Testis (tissue), 3 donors: ENCODE measurements around the gene NIT1. TPM values are rescaled to one million over a fixed set of nuclear protein-coding genes. Genes with fewer than 3 reads are reported as not detected.
A peak's percentile ranks its signal among the peaks of the same experiment; 100 is the strongest.

Experiments used
- DNase-seq: peaks from one replicate; pipeline ENCODE4 v3.0.0-alpha.2; 2019
- H3K27ac ChIP-seq, 2 donors: fragments of 200-600 bp; sonication (generic); one replicate each; pipeline ENCODE4 v1.5.1; 2019
- H3K27me3 ChIP-seq: fragments of 200-600 bp; sonication (generic); one replicate; pipeline ENCODE4 v1.5.1; 2019
- H3K36me3 ChIP-seq: fragments of 200-600 bp; sonication (generic); one replicate; pipeline ENCODE4 v1.5.1; 2017; ENCODE audit warnings: low read depth; ENCODE audit errors: missing control alignments
- H3K4me1 ChIP-seq: fragments of 200-600 bp; sonication (generic); one replicate; pipeline ENCODE4 v1.5.1; 2019
- H3K4me3 ChIP-seq, 2 donors: fragments of 200-600 bp; sonication (generic); one replicate each; pipeline ENCODE4 v1.5.1; 2017 to 2019
- H3K9me3 ChIP-seq: fragments of 200-600 bp; sonication (generic); one replicate; pipeline ENCODE4 v1.5.1; 2017
- POLR2A ChIP-seq: fragments of 450-650 bp; IDR thresholded peaks from one replicate; pipeline ENCODE4 v1.6.1; 2017; ENCODE audit warnings: antibody characterized with exemption, mild to moderate bottlenecking, moderate library complexity
- WGBS, 2 donors: methylation state at CpG; one replicate each; pipeline ENCODE4 v1.1.5; 2018; 5-methylcytosine and 5-hydroxymethylcytosine counted together
- intact Hi-C: fragments of 100-400 bp; cut with DNase I; formaldehyde crosslinking; loops from one replicate; pipeline ENCODE4 v1.15.1; 2023; ENCODE audit warnings: low total_unique reads
- polyA plus RNA-seq: library from polyadenylated mRNA; stranded (reverse); fragments of 350-450 nt; fragmentation: Illumina TruSeq; extraction: RNeasy Lipid Tissue Mini Kit (QIAGEN cat#74804); gene quantifications from one replicate; pipeline ENCODE4 v1.2.3, GENCODE V29; 2014; ENCODE audit warnings: low read depth, low replicate concordance; ENCODE audit not compliant: insufficient read depth
- total RNA-seq, 2 donors: library from RNA; depleted of rRNA; stranded (reverse); fragments of >200 nt; gene quantifications; one replicate each; pipeline ENCODE4 v1.2.3, GENCODE V29; 2016
- TF ChIP-seq, protein P1 (sequence below), 3 experiments: fragments of 450-650 bp in 2 of 3; fragments of 200-600 bp in 1 of 3; sonication (generic) in 1 of 3; IDR thresholded peaks; one replicate each; pipeline ENCODE4 v1.5.1; 2016 to 2019; ENCODE audit warnings: antibody characterized with exemption in 3 of 3, mild to moderate bottlenecking in 2 of 3, moderate library complexity in 1 of 3

NIT1 gene
- total and polyA plus RNA-seq, 3 donors from 2014 or later: 44.8 to 51.1 (median 51.1) TPM

DNA sequence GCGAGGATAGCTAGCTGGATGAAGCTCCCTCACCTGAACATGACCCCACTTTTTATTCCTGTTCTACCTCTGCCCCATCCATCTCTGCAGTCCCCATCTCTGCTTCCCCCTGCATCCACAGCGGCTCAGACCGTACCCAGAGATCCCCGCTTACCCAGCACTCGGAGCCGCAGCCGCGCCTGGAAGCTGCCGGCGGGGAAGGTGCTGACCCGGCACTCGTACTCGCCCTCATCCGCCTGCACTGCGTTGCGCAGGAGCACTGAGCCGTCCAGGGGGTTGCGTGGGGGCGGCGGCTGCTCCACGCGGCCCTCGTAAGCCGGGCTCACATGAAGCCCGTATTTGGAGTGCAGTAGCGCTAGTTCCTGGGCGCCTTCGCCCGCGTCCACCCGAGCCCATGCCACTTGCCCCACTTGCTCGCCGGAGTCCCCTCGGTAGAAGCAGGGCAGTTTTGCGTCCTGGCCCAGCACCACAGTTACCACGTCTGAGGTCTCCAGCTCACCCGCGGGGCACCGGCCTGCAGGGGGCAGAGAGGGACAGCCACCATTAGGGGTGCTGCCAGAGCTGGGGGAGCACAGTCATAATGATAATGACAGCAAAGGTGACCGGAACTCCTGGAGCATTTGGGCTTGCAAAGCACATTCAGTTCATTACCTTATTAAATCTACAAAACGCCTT is 38.3 kb upstream of the NIT1 start:
- intact Hi-C loops: no loop called here
- peak; percentile 18 for DNase-seq
- Histone ChIP-seq H3K27me3 (no peaks in the 10 kb centered on the region), H3K4me1 (no peaks in the 10 kb centered on the region), H3K4me3 (peak overlapping the region; percentile 2 to 34), H3K9me3 (no peaks in the 10 kb centered on the region), H3K36me3 (no peaks in the 10 kb centered on the region), H3K27ac (no peak overlapping the region)
- WGBS, 2 donors: 42 to 43% methylated on average over 29 to 35 of the region's 41 CpGs
- no peak for TF ChIP-seq POLR2A
- TF ChIP-seq, protein P1, sequence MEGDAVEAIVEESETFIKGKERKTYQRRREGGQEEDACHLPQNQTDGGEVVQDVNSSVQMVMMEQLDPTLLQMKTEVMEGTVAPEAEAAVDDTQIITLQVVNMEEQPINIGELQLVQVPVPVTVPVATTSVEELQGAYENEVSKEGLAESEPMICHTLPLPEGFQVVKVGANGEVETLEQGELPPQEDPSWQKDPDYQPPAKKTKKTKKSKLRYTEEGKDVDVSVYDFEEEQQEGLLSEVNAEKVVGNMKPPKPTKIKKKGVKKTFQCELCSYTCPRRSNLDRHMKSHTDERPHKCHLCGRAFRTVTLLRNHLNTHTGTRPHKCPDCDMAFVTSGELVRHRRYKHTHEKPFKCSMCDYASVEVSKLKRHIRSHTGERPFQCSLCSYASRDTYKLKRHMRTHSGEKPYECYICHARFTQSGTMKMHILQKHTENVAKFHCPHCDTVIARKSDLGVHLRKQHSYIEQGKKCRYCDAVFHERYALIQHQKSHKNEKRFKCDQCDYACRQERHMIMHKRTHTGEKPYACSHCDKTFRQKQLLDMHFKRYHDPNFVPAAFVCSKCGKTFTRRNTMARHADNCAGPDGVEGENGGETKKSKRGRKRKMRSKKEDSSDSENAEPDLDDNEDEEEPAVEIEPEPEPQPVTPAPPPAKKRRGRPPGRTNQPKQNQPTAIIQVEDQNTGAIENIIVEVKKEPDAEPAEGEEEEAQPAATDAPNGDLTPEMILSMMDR (IDR thresholded peaks at IDR 0.05): no peak

DNA sequence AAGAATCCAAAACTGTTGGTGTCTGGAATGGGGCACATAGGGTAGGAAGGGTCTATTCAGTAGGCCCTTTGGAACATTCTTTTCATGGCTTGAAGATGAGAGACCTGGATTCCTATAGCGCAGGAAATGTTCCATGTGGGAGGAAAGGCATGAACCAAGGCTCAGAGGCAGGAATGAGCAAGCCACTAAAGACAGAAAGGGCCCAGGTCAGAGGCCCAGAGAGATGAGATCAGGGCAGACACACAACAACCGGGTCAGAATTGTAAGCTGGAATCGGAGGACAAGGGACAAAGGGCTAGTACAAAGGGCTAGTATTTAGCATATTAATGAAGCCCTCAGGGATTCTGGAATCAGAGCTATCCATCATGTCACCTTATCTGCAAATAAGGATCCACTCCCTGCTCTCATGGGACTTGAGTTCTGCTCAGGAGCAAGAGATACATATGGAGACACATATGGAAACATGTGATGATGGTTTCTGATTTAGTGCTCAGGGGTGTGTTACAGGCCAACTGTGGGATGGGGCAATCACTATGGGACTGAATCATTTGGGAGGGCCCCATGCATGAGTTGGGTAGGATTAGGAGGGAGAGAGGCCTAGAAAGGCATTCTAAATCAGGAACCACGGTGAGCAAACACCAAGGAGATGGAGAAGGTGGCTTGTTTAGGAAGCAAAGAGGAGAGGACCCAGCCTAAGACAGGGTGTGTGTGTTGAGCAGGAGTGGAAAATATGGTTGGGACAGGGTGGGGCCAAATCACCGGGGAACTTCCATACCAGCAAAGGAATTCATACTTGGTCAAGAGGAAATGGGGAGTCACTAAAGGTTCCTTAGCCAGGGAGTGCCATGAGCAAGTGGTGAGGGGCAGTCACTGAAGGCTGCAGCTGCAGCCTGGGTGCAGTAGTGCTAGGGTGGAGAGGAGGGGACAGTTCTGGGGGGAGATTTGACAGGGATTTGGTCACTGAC is 37.2 kb upstream of the NIT1 start:
- WGBS, 2 donors: 81% methylated on average over 5 of the region's 5 CpGs
- H3K9me3 ChIP-seq: no peaks in the 10 kb centered on the region
- no peak overlapping the region for H3K4me3 ChIP-seq
- no peaks in the 10 kb centered on the region for H3K36me3 ChIP-seq
- H3K4me1 ChIP-seq: no peaks in the 10 kb centered on the region
- H3K27me3 ChIP-seq: no peaks in the 10 kb centered on the region
- TF ChIP-seq, protein P1 (IDR thresholded peaks at IDR 0.05): no peak
- no peak for TF ChIP-seq POLR2A
- no peak overlapping the region for H3K27ac ChIP-seq
- no peak for DNase-seq
- intact Hi-C loops: no loop called here

DNA sequence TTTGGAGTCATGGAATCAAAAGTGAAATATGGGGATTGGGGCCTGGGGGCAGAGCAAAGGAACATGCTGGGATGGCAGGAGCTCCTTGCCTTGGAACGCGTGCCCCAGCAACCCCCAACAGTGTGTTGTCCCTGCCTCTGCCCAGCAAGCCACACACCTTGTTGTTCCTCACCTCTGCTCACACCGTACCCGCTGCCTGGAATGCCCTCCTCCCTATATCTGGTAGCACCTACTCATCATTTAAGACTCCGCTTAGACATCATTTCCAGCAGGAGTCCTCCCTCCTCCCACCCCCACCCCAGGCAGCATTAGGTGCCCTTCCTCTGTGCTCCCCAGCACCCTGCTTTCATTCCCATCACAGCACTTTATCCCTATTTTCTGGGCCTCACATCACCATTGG is 36.4 kb upstream of the NIT1 start:
- no peak for DNase-seq
- intact Hi-C loops: no loop called here
- TF ChIP-seq, protein P1 (IDR thresholded peaks at IDR 0.05): no peak
- no peak for TF ChIP-seq POLR2A
- Histone ChIP-seq H3K27me3 (no peaks in the 10 kb centered on the region), H3K9me3 (no peaks in the 10 kb centered on the region), H3K4me1 (no peaks in the 10 kb centered on the region), H3K36me3 (no peaks in the 10 kb centered on the region), H3K27ac (no peak overlapping the region), H3K4me3 (no peak overlapping the region)
- 72 to 75% methylated on average over 5 of the region's 5 CpGs for WGBS, 2 donors

DNA sequence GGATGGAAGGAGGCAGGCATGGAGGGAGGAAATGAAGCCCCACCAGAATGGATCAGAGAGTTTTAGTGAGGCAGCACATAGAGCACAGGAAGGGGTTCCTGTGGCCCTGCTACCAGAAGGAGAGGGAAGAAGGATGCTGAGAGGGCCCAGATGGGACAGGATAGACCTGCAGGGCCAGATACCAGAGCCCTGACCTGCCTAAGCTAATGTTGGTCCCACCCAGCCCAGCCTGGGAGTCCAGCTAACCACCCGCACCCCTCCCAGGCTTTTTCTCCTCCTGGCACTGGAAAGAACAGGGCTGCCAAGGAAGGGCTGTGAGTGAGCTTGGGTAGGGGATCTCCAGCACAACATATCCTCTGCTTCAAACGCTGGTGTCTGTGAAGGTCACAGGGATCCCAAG is 35.4 kb upstream of the NIT1 start:
- Histone ChIP-seq H3K27ac (no peak overlapping the region), H3K4me1 (no peaks in the 10 kb centered on the region), H3K4me3 (no peak overlapping the region), H3K9me3 (no peaks in the 10 kb centered on the region), H3K36me3 (no peaks in the 10 kb centered on the region), H3K27me3 (no peaks in the 10 kb centered on the region)
- WGBS, 2 donors: 54 to 63% methylated on average over 2 of the region's 2 CpGs
- intact Hi-C loops: no loop called here
- DNase-seq: no peak
- TF ChIP-seq, protein P1 (IDR thresholded peaks at IDR 0.05): no peak
- no peak for TF ChIP-seq POLR2A
